GM12878 (cell line): ENCODE measurements around the gene BCL11A. TPM values are rescaled to one million over a fixed set of nuclear protein-coding genes. Genes with fewer than 3 reads are reported as not detected.

Experiments used
- ATAC-seq: fragments of 200-7000 bp; cut with Tn5 transposase; 3 replicates; pipeline ENCODE4 v1.9.1; 2020; ENCODE audit warnings: mild to moderate bottlenecking, moderate library complexity
- BruUV-seq: library from RNA; stranded (reverse); fragments of 400-500 nt; replicated peaks from 2 replicates; lab custom pipeline; 2021; lab: Mats Ljungman, UMichigan
- CTCF ChIA-PET: fragments of 300-600 bp; sonication (Branson Sonifier 250); formaldehyde crosslinking; extraction: SDS; loops from one replicate; lab custom pipeline; 2021; ENCODE audit warnings: inconsistent platforms; lab: Yijun Ruan, JAX
- POLR2A ChIA-PET: fragments of 350-600 bp; formaldehyde crosslinking; extraction: SDS; loops from one replicate; lab custom pipeline; 2021; ENCODE audit warnings: inconsistent platforms; lab: Charles Lee
- RAD21 ChIA-PET: fragments of 300-600 bp; sonication (Branson Sonifier 250); formaldehyde crosslinking; loops from one replicate; lab custom pipeline; 2023; ENCODE audit warnings: antibody characterized with exemption; ENCODE audit not compliant: unreplicated experiment; lab: Charles Lee
- SMC1A ChIA-PET: fragments of 300-600 bp; sonication (Branson Sonifier 250); formaldehyde crosslinking; loops from one replicate; lab custom pipeline; 2023; ENCODE audit not compliant: unreplicated experiment, uncharacterized antibody; lab: Charles Lee
- DNase-seq: peaks from one replicate; pipeline ENCODE4 v3.0.0-alpha.2; 2011; ENCODE audit warnings: low read depth, low spot score
- FAIRE-seq: peaks from 3 replicates; lab custom pipeline; 2011; peaks lifted over from hg19 to GRCh38; lab: Jason Lieb, UNC
- H2AFZ ChIP-seq: 2 replicates; pipeline ENCODE4 v1.6.0; 2011; ENCODE audit warnings: low read depth, low read length, control low read depth; ENCODE audit not compliant: control insufficient read depth
- H3K27ac ChIP-seq: 2 replicates; pipeline ENCODE4 v1.5.1; 2011; ENCODE audit warnings: control low read depth; ENCODE audit not compliant: control insufficient read depth, insufficient read depth
- H3K27me3 ChIP-seq, 2 experiments: replicated peaks in 1 of 2; 2 replicates each; pipeline versions ENCODE4 v1.6.0 to v1.6.1; 2011; ENCODE audit warnings: low read length in 1 of 2; ENCODE audit not compliant: control insufficient read depth in 2 of 2, insufficient read depth in 2 of 2
- H3K36me3 ChIP-seq, 2 experiments: 2 replicates each; pipeline ENCODE4 v1.5.1; 2011; ENCODE audit warnings: low read length in 1 of 2; ENCODE audit not compliant: control insufficient read depth in 2 of 2, insufficient read depth in 2 of 2
- H3K4me1 ChIP-seq: 2 replicates; pipeline ENCODE4 v1.6.1; 2011; ENCODE audit warnings: mild to moderate bottlenecking, low read length, moderate library complexity, mixed read lengths; ENCODE audit not compliant: control insufficient read depth, insufficient read depth
- H3K4me2 ChIP-seq: 2 replicates; pipeline ENCODE4 v1.6.0; 2011; ENCODE audit warnings: control low read depth; ENCODE audit not compliant: control insufficient read depth, insufficient read depth
- H3K4me3 ChIP-seq: fragments of 200-600 bp; sonication (generic); 2 replicates; pipeline ENCODE4 v1.5.1; 2016
- H3K79me2 ChIP-seq: 2 replicates; pipeline ENCODE4 v1.6.0; 2011; ENCODE audit warnings: low read length; ENCODE audit not compliant: control insufficient read depth, insufficient read depth
- H3K9ac ChIP-seq: 2 replicates; pipeline ENCODE4 v1.8.0; 2011; ENCODE audit warnings: low read length, control low read depth, mixed read lengths; ENCODE audit not compliant: control insufficient read depth, insufficient read depth
- H3K9me3 ChIP-seq: replicated peaks from 3 replicates; pipeline ENCODE4 v1.5.1; 2011; ENCODE audit warnings: mild to moderate bottlenecking, low read length; ENCODE audit not compliant: control insufficient read depth, insufficient read depth
- H4K20me1 ChIP-seq: 2 replicates; pipeline ENCODE4 v1.6.0; 2011; ENCODE audit not compliant: control insufficient read depth, insufficient read depth
- ATF7 ChIP-seq: fragments of 450-650 bp; IDR thresholded peaks from 2 replicates; pipeline ENCODE4 v1.6.1; 2016; ENCODE audit warnings: low read depth, mild to moderate bottlenecking
- CBX3 ChIP-seq: fragments of 200-600 bp; sonication (generic); IDR thresholded peaks from 2 replicates; pipeline ENCODE4 v1.6.1; 2016; ENCODE audit warnings: low read depth, borderline replicate concordance
- MTA2 ChIP-seq: fragments of 450-650 bp; IDR thresholded peaks from 2 replicates; pipeline ENCODE4 v1.6.1; 2016; ENCODE audit warnings: low read depth, mild to moderate bottlenecking, moderate library complexity
- RBBP5 ChIP-seq: fragments of 200-600 bp; sonication (generic); conservative IDR thresholded peaks from 2 replicates; pipeline ENCODE4 v1.6.1; 2016
- RUNX3 ChIP-seq: IDR thresholded peaks from 2 replicates; pipeline ENCODE4 v1.6.1; 2012; ENCODE audit warnings: low read length, inconsistent platforms
- TCF3 ChIP-seq: IDR thresholded peaks from 2 replicates; pipeline ENCODE4 v1.6.1; 2012; ENCODE audit warnings: low read depth, mild to moderate bottlenecking, low read length, borderline replicate concordance; ENCODE audit not compliant: insufficient read depth
- YBX1 ChIP-seq: fragments of 450-650 bp; IDR thresholded peaks from 2 replicates; pipeline ENCODE4 v1.6.1; 2016; ENCODE audit warnings: antibody characterized with exemption
- WGBS: methylation state at CpG from one replicate; pipeline ENCODE4 v1.1.6; 2016; ENCODE audit warnings: low lambda C conversion rate; ENCODE audit not compliant: insufficient replicate concordance, insufficient coverage; ENCODE audit errors: missing lambda C conversion rate; 5-methylcytosine and 5-hydroxymethylcytosine counted together
- in situ Hi-C: fragments of 300-500 bp; cut with MboI; formaldehyde crosslinking; loops from 9 replicates; pipeline ENCODE4 v1.14.3; 2018; ENCODE audit warnings: mixed read lengths
- intact Hi-C: fragments of 100-400 bp; cut with micrococcal nuclease; formaldehyde crosslinking; loops from one replicate; pipeline ENCODE4 v1.14.2; 2022; ENCODE audit not compliant: unreplicated experiment
- polyA plus RNA-seq, 11 experiments: library from polyadenylated mRNA; depleted of rRNA in 4 of 11; unstranded in 6 of 11; stranded (reverse) in 5 of 11; fragments of >200 nt; fragmentation: Nextera tagmentation in 4 of 11; fragmentation: Illumina TruSeq in 1 of 11; extraction: Ambion mirVana in 4 of 11; extraction: Trizol in 1 of 11; gene quantifications; 1 replicate in 1 of 11; 2 replicates in 10 of 11; pipeline versions ENCODE4 v1.2.1 to v1.2.3, GENCODE V29; 2011 to 2016; ENCODE audit warnings: inconsistent platforms in 2 of 11, missing spikeins in 2 of 11, low read depth in 1 of 11
- total RNA-seq, 4 experiments: library from RNA; depleted of rRNA in 3 of 4; stranded (reverse); fragments of >200 nt in 3 of 4; fragmentation: Illumina TruSeq in 1 of 4; extraction: Trizol in 1 of 4; gene quantifications; 2 replicates each; pipeline versions ENCODE4 v1.2.1 to v1.2.3, GENCODE V29; 2013 to 2021
- TF ChIP-seq, protein P1 (sequence below): fragments of 450-650 bp; IDR thresholded peaks from 2 replicates; pipeline ENCODE4 v1.6.1; 2017; ENCODE audit warnings: borderline replicate concordance
- TF ChIP-seq, protein P2 (sequence below): fragments of 150-350 bp; IDR thresholded peaks from 2 replicates; pipeline ENCODE4 v1.6.1; 2014; ENCODE audit warnings: mild to moderate bottlenecking, low read depth, low read length

BCL11A gene
- total and polyA plus RNA-seq, 10 of the 15 experiments (the other 5 are each of a cell fraction or from before 2014, with no cell fraction given), result 7.5 to 26.6 (median 11.1) TPM; not detected in 1

DNA sequence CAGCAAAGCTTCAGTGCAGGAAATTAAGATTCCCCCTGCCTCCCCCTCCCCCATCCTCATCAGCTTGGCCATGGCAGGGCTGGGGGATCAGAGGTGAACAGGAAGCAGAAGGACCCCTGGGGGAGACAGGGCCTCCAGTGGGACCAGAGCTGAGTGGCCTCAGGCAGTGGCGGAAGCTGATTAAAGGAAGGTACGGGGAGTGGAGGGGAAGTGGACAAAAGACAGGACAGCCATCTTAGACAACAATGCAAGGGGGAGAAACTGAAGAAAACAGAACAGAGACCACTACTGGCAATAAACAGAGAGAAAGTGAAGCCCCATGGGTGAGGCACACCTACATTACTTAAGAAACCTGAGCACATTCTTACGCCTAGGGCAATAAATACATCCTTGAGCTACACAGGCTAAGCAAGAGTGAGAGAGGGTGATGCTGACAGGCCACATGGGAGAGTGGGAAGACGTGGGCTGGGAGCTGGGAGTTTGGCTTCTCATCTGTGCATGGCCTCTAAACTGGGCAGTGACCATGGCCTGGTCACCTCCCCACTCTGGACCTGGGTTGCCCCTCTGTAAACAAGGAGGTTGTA, 59.6 kb downstream of the BCL11A start:
- Histone ChIP-seq H3K4me3 (no peak overlapping the region), H3K9me3 (no peaks in the 10 kb centered on the region), H3K4me1 (peaks cover 11% of the 10 kb centered on the region), H3K27ac (no peak overlapping the region), H3K36me3 (peaks cover 0 to 6% of the 10 kb centered on the region in 2 experiments; a peak in 1 of 4 replicates), H2AFZ (no peak overlapping the region), H3K79me2 (peaks cover 24% of the 10 kb centered on the region), H3K4me2 (no peak overlapping the region), H3K9ac (no peak overlapping the region), H4K20me1 (no peaks in the 10 kb centered on the region), H3K27me3 (no peaks in the 10 kb centered on the region)
- DNase-seq (no peak), FAIRE-seq (no peak), ATAC-seq (no peak)
- intact Hi-C loops, result no loop called here
- no TSS peak for BruUV-seq
- in situ Hi-C loops, result no loop called here
- ChIA-PET CTCF (no interaction called here), SMC1A (interaction anchor here (0.6 to 1.7 kb wide), 3 partner anchors 9 to 77 kb away, joined by 3 to 5 read pairs (median 4); no protein-coding TSS in a partner anchor), POLR2A (interaction anchor here (0.5 kb wide), 1 partner anchor 21 kb away, joined by 3 read pairs; no protein-coding TSS in a partner anchor), RAD21 (no interaction called here)
- no peak for TF ChIP-seq RBBP5
- TF ChIP-seq TCF3, result no peak
- TF ChIP-seq, protein P1, sequence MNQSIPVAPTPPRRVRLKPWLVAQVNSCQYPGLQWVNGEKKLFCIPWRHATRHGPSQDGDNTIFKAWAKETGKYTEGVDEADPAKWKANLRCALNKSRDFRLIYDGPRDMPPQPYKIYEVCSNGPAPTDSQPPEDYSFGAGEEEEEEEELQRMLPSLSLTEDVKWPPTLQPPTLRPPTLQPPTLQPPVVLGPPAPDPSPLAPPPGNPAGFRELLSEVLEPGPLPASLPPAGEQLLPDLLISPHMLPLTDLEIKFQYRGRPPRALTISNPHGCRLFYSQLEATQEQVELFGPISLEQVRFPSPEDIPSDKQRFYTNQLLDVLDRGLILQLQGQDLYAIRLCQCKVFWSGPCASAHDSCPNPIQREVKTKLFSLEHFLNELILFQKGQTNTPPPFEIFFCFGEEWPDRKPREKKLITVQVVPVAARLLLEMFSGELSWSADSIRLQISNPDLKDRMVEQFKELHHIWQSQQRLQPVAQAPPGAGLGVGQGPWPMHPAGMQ, result no peak
- no peak for TF ChIP-seq ATF7
- no peak for TF ChIP-seq YBX1
- no peak for TF ChIP-seq RUNX3
- no peak for TF ChIP-seq CBX3
- TF ChIP-seq MTA2, result no peak
- TF ChIP-seq, protein P2, sequence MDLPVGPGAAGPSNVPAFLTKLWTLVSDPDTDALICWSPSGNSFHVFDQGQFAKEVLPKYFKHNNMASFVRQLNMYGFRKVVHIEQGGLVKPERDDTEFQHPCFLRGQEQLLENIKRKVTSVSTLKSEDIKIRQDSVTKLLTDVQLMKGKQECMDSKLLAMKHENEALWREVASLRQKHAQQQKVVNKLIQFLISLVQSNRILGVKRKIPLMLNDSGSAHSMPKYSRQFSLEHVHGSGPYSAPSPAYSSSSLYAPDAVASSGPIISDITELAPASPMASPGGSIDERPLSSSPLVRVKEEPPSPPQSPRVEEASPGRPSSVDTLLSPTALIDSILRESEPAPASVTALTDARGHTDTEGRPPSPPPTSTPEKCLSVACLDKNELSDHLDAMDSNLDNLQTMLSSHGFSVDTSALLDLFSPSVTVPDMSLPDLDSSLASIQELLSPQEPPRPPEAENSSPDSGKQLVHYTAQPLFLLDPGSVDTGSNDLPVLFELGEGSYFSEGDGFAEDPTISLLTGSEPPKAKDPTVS, result no peak
- WGBS, result 71% methylated on average over 4 of the region's 4 CpGs
